Hematopoietic multipotent progenitor cell treated with erythropoietin and hydrocortisone succinate and interleukin-3 and kit ligand, for 4 days (in vitro differentiated cells): ENCODE data around the gene PGM2L1.
"Not testable (repeated sequence)": the region's sequence is repeated elsewhere in the genome, so short reads cannot be mapped to it uniquely, and the experiment has no call there.

ENCODE experiments used
- DNase-seq: peaks from one replicate; pipeline ENCODE4 v3.0.0-alpha.2; 2015

PGM2L1 gene

DNA sequence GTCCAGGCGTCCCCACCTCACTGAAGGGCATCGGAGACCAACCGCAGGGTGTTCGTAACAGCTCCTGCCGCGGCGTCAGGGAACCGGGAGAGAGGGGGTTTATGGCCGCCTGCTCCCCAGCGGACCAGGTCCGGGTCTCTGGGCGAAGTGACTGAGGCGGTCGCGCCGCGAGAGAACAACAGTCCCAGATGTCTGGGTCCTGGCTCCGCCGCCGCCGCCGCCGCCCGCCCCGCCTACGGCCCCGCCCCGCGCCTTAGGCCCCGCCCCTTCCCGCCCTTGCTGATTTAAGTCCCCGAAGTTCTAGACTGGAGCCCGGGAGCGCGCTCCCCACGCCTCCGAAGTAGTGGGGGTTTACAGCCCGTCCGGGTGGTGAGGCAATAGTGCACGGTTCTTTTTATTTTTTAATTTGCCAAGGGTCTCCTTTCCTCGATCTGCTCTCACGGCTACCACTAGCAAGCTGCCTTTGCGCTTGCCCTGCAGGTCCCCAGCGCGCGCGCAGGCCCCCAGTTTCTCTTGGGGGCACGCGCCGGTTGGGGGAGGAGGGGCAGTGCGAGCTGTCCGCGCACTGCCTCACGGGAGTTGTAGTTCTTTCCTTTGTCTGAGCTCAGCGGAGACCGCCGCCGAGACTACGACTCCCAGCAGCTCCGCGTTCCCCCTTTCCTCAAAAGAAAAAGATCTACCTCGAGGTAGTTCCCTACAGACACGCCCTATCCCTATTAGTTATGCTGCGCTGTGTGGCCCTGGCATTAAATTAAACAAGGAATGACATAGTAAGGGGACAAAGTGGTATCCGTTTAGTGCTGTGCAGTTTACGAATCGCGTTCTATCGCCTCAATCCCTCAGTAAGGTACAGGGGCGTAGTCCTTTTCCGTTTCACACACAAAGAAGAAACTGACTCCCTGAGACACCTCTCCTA, at the start of gene PGM2L1:
TSS of gene PGM2L1 (minus strand) at position 190 of the 916 bp plus-strand sequence. CDS start 272 bp downstream, outside the sequence.
- peak; percentile 98 for DNase-seq

DNA sequence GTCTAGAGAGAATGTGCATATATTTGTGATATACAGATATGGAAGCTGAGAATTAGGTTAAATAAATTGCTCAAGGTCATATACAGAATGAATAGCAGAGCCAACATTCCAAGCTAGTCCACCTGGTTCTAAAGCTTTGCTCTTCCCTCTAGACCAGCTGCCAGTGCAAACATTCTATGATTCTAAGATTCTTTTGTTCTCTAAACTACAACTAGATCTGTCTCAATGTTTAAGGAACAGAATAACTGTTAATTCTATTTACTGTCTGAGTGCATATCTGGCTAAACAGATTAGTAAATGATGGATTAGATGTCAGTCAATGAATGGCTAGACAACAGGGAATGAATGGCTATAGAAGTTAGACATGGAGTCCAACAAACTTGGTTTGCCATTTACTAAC, 49.5 kb upstream of the PGM2L1 start:
- DNase-seq = no peak

DNA sequence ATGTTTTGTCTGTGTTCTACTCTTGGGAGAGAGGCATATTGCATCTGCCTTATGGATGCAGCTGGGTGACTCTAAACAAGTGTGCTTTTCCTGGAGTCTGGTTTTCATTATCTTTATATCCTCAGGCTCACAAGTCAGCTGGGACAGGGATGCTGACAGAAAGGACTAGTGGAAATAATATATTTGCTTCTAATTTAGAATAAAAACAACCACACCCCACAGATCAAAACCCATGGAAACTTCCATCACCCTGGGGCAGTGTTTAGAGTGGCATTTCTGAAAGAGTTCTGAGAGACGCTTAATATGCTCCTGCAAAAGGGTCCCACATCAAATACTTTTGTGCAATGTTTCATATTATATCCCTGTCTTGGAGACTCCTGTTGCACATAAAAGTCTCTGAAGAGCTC, 48.3 kb upstream of the PGM2L1 start:
- no peak for DNase-seq

DNA sequence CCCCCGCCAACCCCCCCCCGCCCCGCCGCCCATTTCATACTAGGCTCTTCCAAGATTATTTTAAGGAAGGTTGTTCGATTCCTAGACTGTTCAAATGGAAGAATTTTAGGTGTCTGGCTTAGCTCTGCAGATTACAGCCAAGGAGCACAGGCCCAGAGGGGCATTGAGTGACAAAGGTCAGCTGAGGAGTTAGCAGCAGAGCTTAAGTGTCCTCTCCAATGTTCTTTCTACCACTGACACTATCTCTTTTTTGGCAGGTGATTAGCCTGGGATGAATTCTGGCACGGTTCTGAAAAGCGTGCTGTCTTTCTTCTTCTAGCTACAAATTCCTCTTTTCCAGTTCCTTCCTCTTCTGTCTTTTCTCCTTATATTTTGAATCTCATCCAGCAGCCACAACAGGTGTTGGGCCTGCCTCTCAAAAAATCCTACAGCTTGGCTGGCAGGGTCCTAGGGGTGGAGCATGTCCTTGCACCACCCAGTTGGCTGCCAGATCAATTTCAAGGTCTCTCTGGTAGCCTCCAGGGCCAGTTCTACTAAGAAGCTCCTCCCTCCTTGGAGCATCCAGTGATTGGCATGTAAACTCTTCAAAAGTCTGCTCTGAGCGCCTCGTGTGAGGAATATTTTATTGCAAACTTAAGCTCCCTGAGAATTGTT, 46.1 kb upstream of the PGM2L1 start:
- no peak for DNase-seq

DNA sequence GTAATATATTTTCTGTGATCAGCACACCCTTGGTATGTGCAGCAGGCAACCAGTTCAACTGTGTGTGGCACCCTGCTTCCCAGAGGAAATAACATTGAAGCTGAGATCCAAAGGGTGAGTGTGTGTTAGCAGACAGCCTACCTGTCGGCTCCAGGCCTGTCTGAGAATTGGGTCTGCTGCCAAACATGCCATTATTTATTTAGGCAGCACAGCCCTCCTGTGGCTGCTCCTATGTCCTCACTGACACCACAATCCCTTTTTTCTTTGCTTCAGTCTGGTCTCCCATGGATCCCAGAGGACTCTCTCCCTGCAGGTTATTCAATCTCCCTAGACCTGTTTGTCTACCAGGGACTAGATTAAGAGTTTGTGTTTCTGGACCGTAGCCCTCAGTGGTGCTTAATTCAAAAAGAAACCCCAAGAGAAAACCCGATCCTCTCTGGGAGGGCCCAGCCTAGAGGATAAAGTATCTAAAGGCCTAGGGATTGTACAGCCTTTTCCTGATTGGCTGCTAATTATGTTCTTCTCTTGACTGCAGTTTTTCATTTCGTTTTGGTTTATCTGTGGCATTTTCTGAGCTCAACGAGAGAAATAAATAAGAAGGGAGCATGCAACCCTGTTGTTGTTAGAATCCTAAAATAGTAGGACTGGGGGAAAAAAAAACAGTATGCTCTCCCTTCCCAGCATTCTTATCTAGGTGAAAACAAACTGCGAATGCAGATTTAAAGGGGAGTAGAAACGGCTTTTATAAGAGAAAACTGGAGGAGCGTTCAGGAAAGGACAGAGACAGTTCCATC, 45.0 kb upstream of the PGM2L1 start:
- no peak for DNase-seq

DNA sequence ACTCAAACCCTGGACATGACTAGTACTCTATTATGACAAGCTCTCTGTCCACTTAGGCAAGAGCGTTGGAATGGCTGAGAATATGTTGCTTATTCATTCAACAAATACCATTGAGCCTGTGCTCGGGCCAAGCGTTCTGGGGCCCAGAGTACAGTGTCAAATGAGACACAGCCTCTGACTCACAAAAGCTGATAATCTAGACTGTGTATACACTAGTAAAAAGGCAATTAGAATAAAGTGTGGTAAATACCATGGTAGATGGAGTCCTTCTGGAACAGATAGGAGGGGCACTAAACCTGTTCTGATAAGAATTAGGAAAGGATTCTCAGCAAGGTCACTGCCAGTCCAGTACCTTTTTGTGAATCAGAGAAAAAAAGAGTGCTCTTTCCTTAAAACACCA, 44.4 kb upstream of the PGM2L1 start:
- DNase-seq = no peak

DNA sequence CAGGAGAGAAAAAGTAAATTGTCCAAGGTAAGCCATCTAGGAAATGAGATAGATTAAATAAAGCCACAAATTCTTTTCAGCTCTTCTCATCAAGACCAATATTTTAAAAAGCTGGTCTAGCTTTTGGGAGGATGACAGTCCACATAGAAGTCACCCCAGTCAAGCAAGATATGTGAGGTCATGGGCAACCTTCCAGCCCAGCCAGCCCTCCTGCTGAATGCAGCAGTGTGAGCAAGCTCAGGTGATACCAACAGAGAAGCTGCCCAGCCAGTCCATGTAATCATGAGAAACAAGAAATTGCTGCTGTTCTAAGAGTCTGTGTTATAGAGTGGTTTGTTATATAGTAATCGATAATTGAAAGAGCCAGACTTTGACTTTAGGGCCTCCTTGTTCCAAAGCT, 40.4 kb upstream of the PGM2L1 start:
- no peak for DNase-seq

DNA sequence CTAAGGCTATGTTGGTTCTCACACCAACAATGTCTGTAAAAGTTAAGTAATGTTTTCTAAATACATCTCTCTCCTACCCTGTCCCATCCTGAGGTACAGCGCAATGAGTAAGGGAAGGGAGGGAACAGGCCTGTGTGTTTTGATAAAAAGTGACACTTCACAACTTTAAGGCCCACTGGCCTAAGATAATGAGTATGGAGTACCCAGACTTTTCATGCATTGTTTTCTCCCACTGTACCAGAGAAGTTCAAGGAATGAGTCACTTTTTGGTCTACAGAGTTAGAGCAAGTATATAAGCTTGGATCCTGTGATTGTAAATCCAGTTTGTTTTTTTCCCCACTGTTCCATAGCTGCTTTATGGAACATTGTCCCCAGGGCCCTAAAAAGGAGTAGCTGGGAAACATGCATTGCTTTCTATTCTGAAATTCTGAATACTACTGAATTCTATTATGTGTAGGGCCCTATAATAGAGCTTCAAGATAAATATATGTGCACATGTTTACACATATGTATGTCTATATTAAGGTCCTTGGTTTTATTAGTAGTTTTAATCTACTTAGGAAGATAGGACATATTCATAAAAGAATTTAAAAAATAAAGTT, 39.3 kb upstream of the PGM2L1 start:
- peak; percentile 80 for DNase-seq

DNA sequence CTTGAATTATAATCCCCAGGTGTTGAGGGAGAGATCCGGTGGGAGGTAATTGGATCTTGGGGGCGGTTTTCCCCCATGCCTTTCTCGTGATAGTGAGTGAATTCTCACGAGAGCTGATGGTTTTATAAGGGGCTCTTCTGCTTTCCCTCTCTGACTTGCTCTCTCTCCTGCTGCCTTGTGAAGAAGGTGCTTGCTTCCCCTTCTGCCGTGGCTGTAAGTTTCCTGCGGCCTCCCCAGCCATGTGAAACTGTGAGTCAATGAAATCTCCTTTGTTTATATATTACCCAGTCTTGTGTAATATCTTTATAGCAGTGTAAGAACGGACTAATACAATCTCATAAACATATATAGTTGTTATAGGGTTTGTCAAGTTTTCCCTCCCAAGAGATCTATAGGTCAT, 36.3 kb upstream of the PGM2L1 start:
- DNase-seq = no peak

DNA sequence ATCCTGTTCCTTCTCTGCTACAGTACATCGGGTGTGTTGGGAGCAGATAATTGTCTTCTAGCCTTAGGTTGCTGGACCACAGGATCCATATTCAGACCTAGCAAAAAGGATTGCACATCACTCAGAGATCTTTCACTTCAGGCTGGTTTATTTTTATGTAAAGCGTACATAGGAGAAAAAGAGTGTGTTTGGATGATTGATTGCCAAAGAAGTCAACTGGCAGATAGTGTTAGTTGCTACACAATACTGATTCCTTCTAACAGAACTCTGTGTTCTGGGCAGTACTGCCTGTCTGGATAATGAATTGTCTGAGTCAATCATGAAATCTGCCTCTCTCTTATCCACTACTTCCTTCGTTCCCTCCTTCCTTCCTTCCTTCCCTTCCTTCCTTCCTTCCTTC, 31.0 kb upstream of the PGM2L1 start:
- DNase-seq = no peak

DNA sequence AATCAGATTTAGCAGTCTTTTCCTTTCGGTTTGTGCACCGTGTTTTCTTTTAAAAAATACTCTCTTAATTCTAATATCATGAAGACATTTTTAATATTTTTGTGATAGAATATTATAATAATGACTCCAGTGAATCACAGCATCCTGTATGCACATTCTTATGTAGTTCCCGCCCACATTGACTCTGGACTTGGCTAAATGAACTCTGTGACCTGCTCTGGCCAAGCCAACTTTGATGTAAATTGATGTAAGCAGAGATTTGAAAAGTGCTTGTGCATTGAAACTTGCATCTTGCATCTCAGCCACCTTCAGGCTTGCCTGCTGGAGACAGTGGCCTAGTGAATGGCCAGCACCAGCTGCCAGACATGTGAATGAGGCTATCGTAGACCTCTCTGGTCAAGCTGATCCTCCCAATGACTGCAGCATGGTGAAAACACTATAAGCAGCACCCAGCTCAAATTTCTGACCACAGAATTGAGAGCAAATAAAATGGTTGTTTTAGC, 29.2 kb upstream of the PGM2L1 start:
- no peak for DNase-seq

DNA sequence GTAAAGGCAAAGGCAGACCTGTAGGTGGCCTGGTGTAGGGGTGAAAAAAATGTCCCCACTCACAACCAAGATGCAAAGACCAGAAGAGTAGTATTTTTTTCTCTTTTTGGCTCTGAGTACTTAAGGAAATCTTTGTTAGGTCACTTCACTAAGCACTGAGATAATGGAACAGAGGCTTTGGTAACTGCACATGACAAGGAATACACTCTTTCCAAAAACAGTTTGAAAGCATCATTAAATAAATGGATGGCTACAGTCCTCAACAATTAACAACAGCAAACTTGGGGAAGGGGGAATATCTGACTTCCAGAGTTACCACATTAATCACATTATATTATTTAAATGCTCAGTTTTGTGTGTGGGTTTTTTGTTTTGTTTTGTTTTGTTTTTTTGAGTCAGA, 26.9 kb upstream of the PGM2L1 start:
- DNase-seq = no peak

DNA sequence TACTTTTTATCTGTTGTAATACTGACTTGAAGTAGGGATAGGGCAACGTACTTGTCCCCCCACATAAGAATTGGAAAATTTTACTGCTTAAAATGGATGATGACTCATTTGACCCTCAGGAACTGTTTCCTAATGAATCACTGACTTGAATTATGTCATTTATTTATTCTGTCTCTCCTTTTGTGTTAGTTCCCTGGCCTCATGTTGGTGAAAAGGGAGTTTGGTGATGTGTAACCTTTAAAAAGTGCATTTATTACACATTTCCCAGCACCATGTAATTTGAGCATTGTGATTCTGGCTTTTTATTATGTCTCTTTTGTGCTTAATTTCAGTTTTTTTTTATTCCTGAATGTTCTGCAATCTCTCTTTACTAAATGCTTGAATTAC, 20.3 kb upstream of the PGM2L1 start:
- no peak for DNase-seq

DNA sequence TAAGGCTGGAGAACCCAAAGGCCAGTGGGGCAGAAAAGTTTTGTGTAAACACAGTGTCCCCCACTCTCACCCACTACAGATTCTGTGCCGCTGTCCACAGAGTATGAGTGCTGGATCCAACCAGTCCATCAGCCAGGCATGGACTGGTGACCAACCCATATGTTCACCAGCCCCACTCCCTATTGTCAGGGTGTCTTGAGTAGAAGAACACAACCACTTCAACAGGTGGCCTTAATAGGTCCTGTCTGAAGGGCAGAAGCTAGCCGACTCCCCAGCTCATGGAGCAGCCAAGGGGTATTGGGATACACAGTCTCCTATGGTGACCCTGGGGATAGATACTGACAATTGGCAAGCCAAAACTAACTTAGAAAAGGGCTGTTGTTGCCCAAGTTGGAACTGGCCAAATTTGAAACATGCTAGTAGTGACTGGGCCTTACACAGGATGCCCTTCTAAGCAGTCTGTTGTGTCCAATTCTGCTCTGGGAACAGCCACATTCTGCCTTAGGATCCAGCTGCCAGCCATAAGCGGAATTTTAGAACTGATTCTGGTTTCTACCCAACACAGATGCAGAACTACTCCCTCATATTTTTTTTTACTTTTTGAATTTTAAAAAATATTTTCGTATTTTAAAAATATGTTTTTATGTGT, 19.8 kb upstream of the PGM2L1 start:
- DNase-seq = peak; percentile 23

DNA sequence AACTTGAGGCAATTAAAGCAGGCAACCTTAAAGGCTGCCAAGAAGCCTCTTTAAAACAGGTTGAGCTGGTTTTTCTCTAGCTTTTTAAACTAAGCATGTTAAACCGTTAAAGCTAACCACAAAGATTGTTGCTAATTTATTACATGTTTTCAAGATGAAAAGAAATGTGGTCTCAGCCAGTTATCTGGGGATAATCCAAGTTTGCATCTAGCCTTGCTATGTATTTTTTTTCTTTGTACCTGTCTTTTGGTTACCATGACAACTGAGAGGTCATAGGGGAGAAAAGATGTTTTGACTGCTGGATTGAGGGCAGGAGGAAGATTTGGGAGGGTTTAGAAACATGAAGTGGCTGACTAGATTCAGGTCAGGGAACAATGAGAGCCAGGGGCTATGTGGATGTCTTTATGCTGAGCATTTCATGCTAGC, 19.2 kb upstream of the PGM2L1 start:
- DNase-seq = peak; percentile 17

DNA sequence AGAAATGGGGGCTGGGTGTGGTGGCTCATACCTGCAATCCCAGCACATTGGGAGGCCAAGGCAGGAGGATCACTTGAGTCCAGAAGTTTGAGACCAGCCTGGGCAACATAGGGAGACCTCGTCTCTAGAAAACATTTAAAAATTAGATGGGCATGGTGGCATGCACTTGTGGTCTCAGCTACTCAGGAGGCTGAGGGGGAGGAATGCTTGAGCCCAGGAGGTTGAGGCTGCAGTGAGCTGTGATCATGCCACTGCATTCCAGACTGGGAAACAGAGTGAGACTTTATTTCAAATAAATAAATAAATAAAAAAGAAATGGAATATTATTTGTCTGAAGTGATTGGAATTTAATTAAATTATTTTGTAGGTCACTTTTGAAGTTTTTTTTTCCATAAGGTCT, 18.7 kb upstream of the PGM2L1 start:
- not testable (repeated sequence) for DNase-seq

DNA sequence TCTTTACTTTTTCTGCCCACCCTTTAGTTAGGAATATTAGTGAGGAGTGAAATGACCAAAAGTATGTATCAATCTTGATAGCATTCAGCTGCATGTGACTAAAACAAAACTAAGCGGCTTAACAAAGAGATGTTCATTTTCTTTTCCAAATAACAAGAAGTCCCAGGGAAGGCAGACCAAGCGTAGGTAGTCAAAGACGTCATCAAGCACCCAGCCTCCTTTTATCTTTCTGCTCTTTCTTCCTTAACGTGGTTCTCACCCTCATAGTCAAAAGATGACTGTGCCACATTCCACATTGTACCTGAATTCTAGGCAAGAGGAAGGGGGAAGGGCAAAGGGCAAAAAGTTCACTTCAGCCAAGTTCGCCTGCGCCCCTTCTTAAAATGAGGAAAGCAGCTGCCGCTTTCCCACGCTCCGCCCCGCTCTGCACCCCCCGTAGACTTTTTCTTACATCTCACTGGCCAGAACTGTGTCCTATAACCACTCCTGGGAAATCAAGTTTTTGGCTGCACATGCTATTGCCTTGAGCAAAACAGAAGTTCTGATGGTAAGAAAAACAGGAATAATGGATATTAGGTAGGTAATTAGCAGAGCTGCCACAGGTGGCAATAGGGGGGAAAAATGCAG, 14.6 kb upstream of the PGM2L1 start:
- no peak for DNase-seq

DNA sequence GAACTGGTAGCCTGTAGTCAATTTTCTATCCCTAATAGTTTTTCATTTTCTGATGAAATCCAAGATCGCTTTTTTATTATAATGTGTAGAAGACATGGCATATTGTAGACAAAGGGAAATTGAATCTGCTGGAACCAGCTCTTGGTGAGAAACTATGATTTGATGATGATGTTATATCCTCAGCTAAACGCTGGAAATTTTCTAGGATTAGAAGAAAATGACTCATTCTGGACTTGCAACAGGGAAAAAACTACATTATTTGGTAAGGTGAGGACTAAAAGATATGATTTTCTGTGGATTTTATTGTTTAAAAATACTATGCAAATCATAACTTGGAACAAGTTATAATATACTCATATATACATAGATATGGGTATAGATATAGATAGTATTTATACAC, 14.1 kb upstream of the PGM2L1 start:
- no peak for DNase-seq

DNA sequence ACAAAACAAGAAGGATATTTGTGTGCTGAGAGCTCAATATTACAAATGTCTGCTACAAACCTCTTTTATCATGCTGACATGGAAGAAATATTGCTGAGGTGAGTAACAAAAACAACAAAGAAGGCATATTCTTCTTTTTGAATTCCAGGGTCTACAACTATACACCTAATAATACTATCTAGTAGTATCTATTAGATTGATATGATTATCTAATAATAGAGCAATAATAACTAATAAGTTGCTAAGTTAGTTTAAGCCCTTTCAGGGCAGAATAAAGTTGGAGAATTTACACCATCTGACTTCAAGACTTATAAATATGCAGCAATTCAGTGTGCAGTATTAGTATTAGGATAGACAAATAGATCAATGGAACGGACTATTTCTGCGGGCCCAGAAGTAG, 11.4 kb upstream of the PGM2L1 start:
- no peak for DNase-seq

DNA sequence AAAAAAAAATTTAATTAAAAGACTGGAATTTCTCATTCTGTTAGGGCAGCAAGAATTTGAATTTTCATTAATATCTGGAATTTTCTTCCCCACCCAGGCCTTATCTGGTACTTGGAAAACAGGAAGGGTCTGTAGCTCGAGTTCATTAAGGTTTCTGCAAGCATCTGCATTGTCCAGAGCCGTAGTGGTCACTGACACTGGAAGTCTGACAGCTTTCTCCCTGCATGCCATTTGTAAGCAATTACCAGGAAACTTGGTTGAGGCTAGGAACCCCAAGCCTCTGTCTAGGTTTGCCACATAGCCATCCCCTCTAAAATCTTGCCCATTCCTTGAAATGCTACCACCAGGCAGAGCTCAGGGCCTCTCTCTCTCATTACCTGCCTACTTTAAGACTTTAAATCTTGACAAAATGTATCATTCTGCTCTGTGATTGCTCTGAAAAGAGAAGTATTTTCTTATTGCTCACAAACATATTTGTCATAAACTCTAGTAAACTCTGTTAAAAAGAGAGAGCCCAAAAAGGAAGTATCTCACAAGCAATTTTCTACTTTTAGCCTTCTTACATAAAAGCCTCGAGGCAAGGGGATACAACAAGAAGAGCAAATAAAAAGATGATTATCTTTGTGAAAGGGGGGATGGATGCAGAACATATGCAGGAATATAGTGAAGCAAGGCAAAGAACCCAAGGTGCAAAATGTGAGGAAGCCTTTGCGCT, 5.5 kb upstream of the PGM2L1 start:
- DNase-seq = no peak

DNA sequence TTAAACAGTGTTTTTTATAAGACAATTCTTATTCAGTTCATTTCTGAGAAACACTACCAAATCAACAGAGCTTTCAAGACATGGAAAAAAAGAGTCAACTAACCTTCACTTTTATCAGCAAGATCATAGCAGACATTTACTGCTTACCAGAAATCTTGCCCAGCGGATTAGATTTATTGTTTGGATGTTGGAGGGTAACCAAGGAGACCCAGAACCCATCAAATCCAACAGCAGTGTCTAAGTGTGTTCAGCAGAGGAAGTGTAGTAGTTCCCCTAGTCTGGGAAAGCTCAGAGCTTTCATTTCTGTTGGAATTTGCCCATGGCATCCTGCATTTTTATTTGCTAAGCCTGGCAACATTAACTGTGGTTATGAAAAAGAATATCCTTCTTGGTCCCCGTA, 2.4 kb upstream of the PGM2L1 start:
- no peak for DNase-seq
